ENCODE data around the gene CLIC3.
"Not testable (repeated sequence)": the region's sequence is repeated elsewhere in the genome, so short reads cannot be mapped to it uniquely, and the experiment has no call there.

CLIC3 gene, protein sequence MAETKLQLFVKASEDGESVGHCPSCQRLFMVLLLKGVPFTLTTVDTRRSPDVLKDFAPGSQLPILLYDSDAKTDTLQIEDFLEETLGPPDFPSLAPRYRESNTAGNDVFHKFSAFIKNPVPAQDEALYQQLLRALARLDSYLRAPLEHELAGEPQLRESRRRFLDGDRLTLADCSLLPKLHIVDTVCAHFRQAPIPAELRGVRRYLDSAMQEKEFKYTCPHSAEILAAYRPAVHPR

GRCh38 chr9:136996361-136997292, at the start of gene CLIC3:
Gene CLIC3, minus strand, starts transcription at chr9:136996568. Its CDS starts 25 bp downstream, at chr9:136996543.
- no peak for DNase-seq (ENCODE audit: low read depth in 2 of 2)

GRCh38 chr9:137045294-137046087, 49.1 kb upstream of the CLIC3 start:
- no peak for DNase-seq (ENCODE audit: low read depth in 2 of 2)

DNA sequence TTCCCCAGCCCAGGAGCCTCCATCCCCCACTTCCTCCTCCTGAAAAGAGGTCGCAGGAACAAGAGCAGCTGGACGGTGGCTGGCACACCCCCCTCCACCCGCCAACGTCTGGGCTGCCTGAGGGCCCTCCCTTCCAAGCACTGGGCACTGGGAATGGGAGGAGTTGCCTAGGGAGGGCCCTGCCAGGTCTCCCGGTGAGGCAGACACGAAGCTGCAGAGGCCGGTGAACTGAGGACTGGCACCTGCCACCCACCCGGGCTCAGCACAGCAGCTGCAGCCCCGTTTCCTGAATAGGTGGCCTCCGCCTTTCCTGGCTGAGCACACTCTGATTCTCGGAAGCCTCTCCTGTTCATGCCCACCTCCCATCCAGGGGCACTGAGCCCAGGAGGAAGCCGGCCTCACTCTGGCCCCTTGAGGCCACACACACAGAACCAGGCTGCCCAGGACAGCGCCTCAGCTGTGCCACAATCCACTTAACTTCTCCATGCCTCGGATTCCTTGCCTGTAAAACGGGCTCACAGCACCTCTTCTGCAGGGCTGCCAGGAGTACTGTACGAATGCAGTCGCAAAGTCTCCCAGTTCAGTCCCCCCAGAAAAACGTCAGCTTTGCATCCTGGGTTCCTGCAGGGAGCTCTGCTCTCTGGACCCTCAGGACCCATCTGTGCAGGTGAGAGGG, 48.3 kb upstream of the CLIC3 start:
- no peak for DNase-seq (ENCODE audit: low read depth in 2 of 2)

- DNase-seq (ENCODE audit: low read depth in 2 of 2): no peak
Measured at GRCh38 chr9:137044037-137044436, 47.7 kb upstream of the CLIC3 start.

GRCh38 chr9:137042751-137043727, 46.7 kb upstream of the CLIC3 start:
- no peak for DNase-seq (ENCODE audit: low read depth in 2 of 2)

DNA sequence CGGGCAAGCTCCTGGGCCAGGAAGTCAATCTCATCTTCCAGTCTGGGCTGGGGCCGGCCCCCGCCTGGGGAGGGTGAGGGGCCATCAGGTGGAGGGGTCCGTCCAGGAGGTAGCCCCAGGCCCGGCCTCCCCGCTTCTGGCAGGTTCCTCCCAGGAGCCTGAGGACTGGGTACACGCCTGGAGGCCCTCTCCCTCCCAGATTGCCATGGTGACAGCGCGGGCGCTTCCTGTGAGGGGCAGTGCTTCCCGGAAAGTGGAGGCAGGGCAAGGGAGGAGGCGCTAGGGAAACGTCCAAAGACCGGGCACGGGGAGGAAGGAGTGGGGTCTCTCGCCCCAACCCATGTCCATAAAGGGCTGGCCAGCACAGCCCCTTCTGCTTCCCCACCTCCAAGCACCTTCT, 44.8 kb upstream of the CLIC3 start:
- no peak for DNase-seq (ENCODE audit: low read depth in 2 of 2)

GRCh38 chr9:137040568-137040967, 44.2 kb upstream of the CLIC3 start:
- no peak for DNase-seq (ENCODE audit: low read depth in 2 of 2)

GRCh38 chr9:137039611-137040366, 43.4 kb upstream of the CLIC3 start:
- DNase-seq (ENCODE audit: low read depth in 2 of 2): no peak

- no peak for DNase-seq (ENCODE audit: low read depth in 2 of 2)
Measured at GRCh38 chr9:137038916-137039315, 42.5 kb upstream of the CLIC3 start.

- no peak for DNase-seq (ENCODE audit: low read depth in 2 of 2)
Measured at GRCh38 chr9:137037483-137037882, 41.1 kb upstream of the CLIC3 start.

GRCh38 chr9:137037035-137037434, 40.7 kb upstream of the CLIC3 start:
- DNase-seq (ENCODE audit: low read depth in 2 of 2): no peak

- DNase-seq (ENCODE audit: low read depth in 2 of 2): no peak
Measured at GRCh38 chr9:137035937-137036336, 39.6 kb upstream of the CLIC3 start.

- DNase-seq (ENCODE audit: low read depth in 2 of 2): no peak
Measured at GRCh38 chr9:137035507-137035834, 39.1 kb upstream of the CLIC3 start.

DNA sequence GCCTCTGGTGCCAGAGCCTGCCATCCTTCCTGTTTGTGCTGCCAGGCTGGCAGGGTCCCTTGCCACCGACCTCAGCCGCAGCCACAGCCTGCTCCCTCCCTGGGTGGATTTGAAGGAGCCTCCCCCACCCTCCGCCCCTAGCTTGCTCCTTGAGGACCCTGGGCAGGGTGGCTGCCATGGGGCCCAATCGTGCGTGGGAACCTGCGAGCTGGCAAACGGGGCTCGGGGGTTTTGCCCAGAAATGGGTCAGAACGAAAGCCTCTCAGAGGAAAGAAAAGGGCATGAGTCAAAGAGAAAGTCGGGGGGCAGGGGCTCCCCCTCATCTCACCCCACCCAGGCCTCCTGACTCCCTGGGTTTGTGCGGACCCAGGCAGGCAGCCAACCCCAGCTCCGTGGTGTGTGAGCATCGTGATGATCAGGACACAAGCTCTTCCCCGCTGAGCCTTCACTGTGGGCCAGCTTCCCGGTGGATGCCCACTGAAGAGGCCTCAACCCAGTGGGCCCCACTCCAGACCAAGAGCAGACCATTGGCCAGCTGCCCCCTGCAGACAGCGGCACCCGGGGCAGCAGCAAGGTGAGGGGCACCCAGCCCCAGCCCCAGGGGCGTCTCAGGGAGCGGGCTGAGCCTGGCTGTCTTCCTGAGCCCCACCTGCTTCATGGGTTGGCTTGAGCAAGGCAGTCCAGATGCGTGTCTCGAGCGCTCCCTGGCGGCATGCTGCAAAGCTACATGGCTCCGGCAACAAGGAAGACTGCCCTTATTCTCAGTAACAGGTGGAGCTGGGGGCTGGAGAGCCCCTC, 38.5 kb upstream of the CLIC3 start:
- peak; percentile 84 to 85 for DNase-seq (ENCODE audit: low read depth in 2 of 2)

DNA sequence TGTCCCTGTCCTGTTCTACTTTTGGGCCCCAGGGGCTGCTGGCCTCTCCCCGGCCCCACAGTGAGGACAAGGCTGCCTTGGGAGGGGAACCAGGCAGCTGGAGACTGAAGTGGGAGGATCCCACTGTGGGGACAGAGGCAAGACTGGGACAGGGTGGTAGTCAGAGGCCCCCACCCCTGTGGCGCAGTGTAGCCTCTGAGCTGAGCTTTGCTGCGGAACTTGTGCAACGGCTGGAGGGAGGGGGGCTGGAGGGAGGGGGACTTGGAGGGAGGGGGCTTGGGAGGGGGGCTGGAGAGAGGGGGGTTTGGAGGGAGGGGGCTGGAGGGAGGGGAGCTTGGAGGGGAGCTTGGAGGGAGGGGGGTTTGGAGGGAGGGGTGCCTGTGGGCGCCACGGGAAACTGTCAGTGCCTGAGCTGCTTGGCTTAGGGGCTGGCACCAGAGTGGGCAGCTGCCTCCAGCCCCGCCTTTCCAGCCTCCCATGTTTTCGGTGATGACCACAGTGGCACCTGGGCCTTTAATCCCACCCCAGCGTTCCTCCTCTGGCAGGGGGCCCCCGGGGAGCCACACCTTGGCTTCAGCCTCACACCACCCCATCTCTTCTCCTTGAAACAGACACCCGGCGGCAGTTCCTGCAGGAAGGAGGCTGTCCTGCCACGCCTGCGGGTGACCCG, 37.8 kb upstream of the CLIC3 start:
- DNase-seq (ENCODE audit: low read depth in 2 of 2): no peak

DNA sequence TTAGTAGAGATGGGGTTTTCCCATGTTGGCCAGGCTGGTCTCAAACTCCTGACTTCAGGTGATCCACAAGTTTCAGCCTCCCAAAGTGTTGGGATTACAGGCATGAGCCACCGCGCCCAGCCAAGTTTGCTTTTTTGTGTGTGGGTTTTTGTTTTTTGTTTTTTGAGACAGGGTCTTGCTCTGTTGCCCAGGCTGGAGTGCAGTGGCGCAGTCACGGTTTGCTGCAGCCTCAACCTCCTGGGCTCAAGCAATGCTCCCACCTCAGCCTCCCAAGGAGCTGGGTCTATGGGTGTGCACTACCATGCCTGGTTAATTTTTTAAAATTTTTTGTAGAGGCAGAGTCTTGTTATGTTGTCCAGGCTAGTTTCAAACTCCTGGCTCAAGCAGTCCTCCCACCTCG, 37.1 kb upstream of the CLIC3 start:
- DNase-seq (ENCODE audit: low read depth in 2 of 2): not testable (repeated sequence)

DNA sequence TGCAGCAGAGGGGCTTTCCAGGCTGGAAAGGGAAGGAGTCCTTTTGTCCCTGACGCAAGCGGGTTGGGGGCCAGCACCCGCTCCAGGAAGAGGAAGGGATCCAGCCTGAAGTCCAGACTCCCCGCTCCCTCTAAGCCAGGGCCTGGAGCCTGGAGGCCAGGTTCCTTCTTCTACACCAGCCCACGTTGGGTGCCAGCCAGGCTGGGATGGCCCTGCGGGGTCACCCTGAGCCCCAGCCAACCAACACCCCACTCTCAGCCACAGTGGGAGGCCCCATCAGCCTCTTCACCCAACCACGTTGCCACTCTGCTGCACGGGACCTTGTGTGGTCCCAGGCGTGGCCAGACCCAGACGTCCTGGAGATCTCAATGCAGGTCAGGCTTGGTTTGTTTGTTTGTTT, 36.5 kb upstream of the CLIC3 start:
- DNase-seq (ENCODE audit: low read depth in 2 of 2): no peak

DNA sequence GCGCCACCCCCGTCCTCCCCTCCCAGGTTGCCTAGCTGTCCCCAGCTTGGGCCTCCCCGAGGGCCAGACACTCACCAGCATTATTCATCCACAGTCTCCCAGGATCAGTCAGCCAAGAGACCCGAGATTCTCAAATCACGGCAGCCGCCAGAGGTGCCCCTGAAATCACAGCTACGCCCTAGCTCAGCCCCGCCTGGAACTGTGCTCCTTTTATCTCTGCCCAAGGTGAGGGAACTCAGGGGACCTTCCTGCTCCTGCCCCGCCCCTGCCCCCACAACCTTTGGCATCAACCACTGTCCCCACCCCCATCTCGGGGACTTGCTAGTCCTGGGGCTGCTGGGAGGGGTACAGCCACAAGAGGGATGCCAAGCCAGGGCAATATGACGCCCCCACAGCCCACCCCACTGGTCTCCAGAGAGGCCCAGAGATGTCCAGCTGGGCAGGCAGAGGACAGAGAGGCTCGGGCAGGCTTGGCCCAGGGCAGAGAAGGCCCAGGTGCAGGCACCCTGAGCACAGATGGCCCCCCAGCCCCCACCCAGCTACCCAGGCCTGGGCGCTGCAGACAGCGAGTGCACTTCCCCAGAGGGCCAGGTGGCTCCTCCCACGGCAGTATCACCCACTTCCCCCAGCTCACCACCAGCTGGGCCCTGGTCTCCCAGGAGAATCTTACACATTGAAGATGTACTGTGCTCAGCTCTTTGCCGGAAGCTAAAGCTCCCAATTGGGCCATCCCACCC, 35.7 kb upstream of the CLIC3 start, which contains the start of gene FUT7:
Gene FUT7, minus strand, starts transcription at position 185 of the 737 bp plus-strand sequence. Its CDS starts 97 bp downstream, at position 88.
- DNase-seq (ENCODE audit: low read depth in 2 of 2): no peak
